ENCODE data around the gene TNNT2.

DNA sequence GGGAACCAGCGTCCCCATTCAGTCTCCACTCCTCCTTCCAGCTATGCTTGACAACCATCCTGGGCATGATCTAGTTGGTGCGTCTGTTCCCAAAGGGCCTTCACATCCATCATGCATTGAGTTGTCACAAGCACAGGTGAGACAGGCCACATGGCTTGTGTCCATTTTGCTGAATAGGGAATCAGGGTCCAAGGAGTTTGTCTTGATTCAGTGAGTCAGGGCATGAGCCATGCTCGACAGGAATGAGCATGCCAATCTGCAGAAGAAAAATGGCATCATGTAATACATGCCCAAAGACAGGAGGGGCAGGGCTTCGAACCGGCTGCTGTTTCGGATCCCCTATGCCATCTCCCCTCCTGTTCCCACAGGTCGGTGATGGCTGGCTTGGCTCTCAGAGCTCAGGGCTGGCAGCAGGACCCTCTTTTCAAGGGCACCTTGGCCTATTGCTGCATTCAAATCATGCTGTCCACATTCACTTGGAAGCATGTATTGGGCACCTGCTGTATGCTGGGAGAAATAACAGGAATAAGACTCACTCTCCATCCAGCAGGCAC, 49.7 kb downstream of the TNNT2 start:
- TF ChIP-seq EZH2 (IDR thresholded peaks at IDR 0.05; ENCODE audit: insufficient read depth, low read length), result no peak
- TF ChIP-seq, protein P1, sequence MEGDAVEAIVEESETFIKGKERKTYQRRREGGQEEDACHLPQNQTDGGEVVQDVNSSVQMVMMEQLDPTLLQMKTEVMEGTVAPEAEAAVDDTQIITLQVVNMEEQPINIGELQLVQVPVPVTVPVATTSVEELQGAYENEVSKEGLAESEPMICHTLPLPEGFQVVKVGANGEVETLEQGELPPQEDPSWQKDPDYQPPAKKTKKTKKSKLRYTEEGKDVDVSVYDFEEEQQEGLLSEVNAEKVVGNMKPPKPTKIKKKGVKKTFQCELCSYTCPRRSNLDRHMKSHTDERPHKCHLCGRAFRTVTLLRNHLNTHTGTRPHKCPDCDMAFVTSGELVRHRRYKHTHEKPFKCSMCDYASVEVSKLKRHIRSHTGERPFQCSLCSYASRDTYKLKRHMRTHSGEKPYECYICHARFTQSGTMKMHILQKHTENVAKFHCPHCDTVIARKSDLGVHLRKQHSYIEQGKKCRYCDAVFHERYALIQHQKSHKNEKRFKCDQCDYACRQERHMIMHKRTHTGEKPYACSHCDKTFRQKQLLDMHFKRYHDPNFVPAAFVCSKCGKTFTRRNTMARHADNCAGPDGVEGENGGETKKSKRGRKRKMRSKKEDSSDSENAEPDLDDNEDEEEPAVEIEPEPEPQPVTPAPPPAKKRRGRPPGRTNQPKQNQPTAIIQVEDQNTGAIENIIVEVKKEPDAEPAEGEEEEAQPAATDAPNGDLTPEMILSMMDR (IDR thresholded peaks at IDR 0.05; ENCODE audit: insufficient read depth, low read depth, low read length), result no peak
